IMR-90 (cell line): ENCODE data around the gene NAB2. TPM values are rescaled to one million over a fixed set of nuclear protein-coding genes. Genes with fewer than 3 reads are reported as not detected.

Source experiments
- ATAC-seq: fragments of 200-7000 bp; cut with Tn5 transposase; 2 replicates; pipeline ENCODE4 v1.9.1; 2020; ENCODE audit warnings: low read depth, mild to moderate bottlenecking, moderate library complexity
- BruUV-seq: library from RNA; stranded (reverse); fragments of 400-500 nt; replicated peaks from 2 replicates; lab custom pipeline; 2021; lab: Mats Ljungman, UMichigan
- CTCF ChIA-PET: fragments of 300-600 bp; formaldehyde crosslinking; extraction: SDS; loops from one replicate; lab custom pipeline; 2021; ENCODE audit warnings: antibody characterized with exemption; lab: Yijun Ruan, JAX
- POLR2A ChIA-PET: fragments of 300-600 bp; sonication (Branson Sonifier 250); formaldehyde crosslinking; loops from one replicate; lab custom pipeline; 2022; ENCODE audit warnings: antibody characterized with exemption; ENCODE audit not compliant: unreplicated experiment; lab: Charles Lee
- DNase-seq: peaks from one replicate; pipeline ENCODE4 v3.0.0; 2013
- H2AFZ ChIP-seq: replicated peaks from 2 replicates; pipeline ENCODE3; 2013; ENCODE audit warnings: low read length, mild to moderate bottlenecking; ENCODE audit not compliant: poor library complexity
- H2AK5ac ChIP-seq: 2 replicates; pipeline ENCODE4 v1.6.1; 2013; ENCODE audit warnings: low read depth, low read length, inconsistent platforms
- H2AK9ac ChIP-seq: replicated peaks from 2 replicates; pipeline ENCODE3; 2013; ENCODE audit warnings: mild to moderate bottlenecking, low read depth, low read length, moderate library complexity; ENCODE audit not compliant: poor library complexity
- H2BK120ac ChIP-seq: 2 replicates; pipeline ENCODE4 v1.6.1; 2013; ENCODE audit warnings: low read depth, low read length, inconsistent platforms
- H2BK15ac ChIP-seq: 3 replicates; pipeline ENCODE4 v1.6.1; 2013; ENCODE audit warnings: low read depth, low read length, inconsistent platforms
- H2BK20ac ChIP-seq: 2 replicates; pipeline ENCODE4 v1.6.1; 2013; ENCODE audit warnings: low read depth, mild to moderate bottlenecking, inconsistent platforms, low read length, moderate library complexity
- H2BK5ac ChIP-seq: 2 replicates; pipeline ENCODE4 v1.6.1; 2013; ENCODE audit warnings: mild to moderate bottlenecking, low read depth, low read length, inconsistent platforms; ENCODE audit not compliant: poor library complexity, severe bottlenecking
- H3K14ac ChIP-seq: replicated peaks from 2 replicates; pipeline ENCODE4 v1.6.1; 2013; ENCODE audit warnings: low read depth, low read length, inconsistent platforms
- H3K18ac ChIP-seq: 2 replicates; pipeline ENCODE4 v1.6.1; 2013; ENCODE audit warnings: low read depth, low read length, control low read depth
- H3K23ac ChIP-seq: 2 replicates; pipeline ENCODE4 v1.6.1; 2013; ENCODE audit warnings: low read depth, low read length, inconsistent platforms
- H3K27ac ChIP-seq: 2 replicates; pipeline ENCODE4 v1.5.1; 2013; ENCODE audit warnings: mild to moderate bottlenecking, control low read depth, low read length; ENCODE audit not compliant: insufficient read depth
- H3K27me3 ChIP-seq: 2 replicates; pipeline ENCODE4 v1.6.1; 2013; ENCODE audit warnings: low read length; ENCODE audit not compliant: control insufficient read depth, insufficient read depth
- H3K36me3 ChIP-seq: 2 replicates; pipeline ENCODE4 v1.6.1; 2013; ENCODE audit warnings: low read length, mixed read lengths; ENCODE audit not compliant: control insufficient read depth, insufficient read depth
- H3K4ac ChIP-seq: 2 replicates; pipeline ENCODE4 v1.6.1; 2013; ENCODE audit warnings: low read depth, low read length, inconsistent platforms
- H3K4me1 ChIP-seq: 2 replicates; pipeline ENCODE4 v1.6.1; 2013; ENCODE audit warnings: low read length, mixed read lengths; ENCODE audit not compliant: control insufficient read depth, insufficient read depth
- H3K4me2 ChIP-seq: 2 replicates; pipeline ENCODE4 v1.6.1; 2013; ENCODE audit warnings: low read depth, mild to moderate bottlenecking, control low read depth, low read length, moderate library complexity
- H3K4me3 ChIP-seq: 2 replicates; pipeline ENCODE4 v1.5.1; 2013; ENCODE audit warnings: low read depth, mild to moderate bottlenecking, control low read depth, low read length, moderate library complexity; ENCODE audit not compliant: insufficient read depth
- H3K56ac ChIP-seq: 2 replicates; pipeline ENCODE4 v1.6.1; 2013; ENCODE audit warnings: low read length, inconsistent platforms; ENCODE audit not compliant: insufficient read depth; ENCODE audit errors: extremely low read depth
- H3K79me1 ChIP-seq, 2 experiments: 2 replicates each; pipeline ENCODE4 v1.6.1; 2013; ENCODE audit warnings: low read length in 2 of 2, inconsistent platforms in 1 of 2, low read depth in 1 of 2
- H3K9ac ChIP-seq: 2 replicates; pipeline ENCODE4 v1.6.1; 2013; ENCODE audit warnings: low read depth, low read length, control low read depth
- H3K9me1 ChIP-seq: 2 replicates; pipeline ENCODE4 v1.6.1; 2013; ENCODE audit warnings: low read length, inconsistent platforms; ENCODE audit not compliant: insufficient read depth
- H3K9me3 ChIP-seq: 2 replicates; pipeline ENCODE4 v1.6.1; 2013; ENCODE audit warnings: low read length; ENCODE audit not compliant: control insufficient read depth, insufficient read depth
- H4K20me1 ChIP-seq: 2 replicates; pipeline ENCODE4 v1.6.1; 2013; ENCODE audit warnings: low read length, inconsistent platforms; ENCODE audit not compliant: insufficient read depth
- H4K5ac ChIP-seq: 2 replicates; pipeline ENCODE4 v1.6.1; 2013; ENCODE audit warnings: mild to moderate bottlenecking, low read depth, low read length, control low read depth
- H4K8ac ChIP-seq, 2 experiments: 2 replicates each; pipeline ENCODE4 v1.6.1; 2013; ENCODE audit warnings: low read depth in 2 of 2, low read length in 2 of 2, control low read depth in 1 of 2, inconsistent platforms in 1 of 2
- H4K91ac ChIP-seq: 2 replicates; pipeline ENCODE4 v1.6.1; 2013; ENCODE audit warnings: low read depth, low read length, inconsistent platforms; ENCODE audit not compliant: insufficient read depth
- FOS ChIP-seq: fragments of 150-350 bp; IDR thresholded peaks from 2 replicates; pipeline ENCODE4 v1.6.1; 2016; ENCODE audit warnings: low read depth, low read length
- MAZ ChIP-seq: IDR thresholded peaks from 2 replicates; pipeline ENCODE4 v1.6.1; 2012; ENCODE audit warnings: low read depth, mild to moderate bottlenecking, low read length, improper control_type of control experiment, moderate library complexity, borderline replicate concordance
- MXI1 ChIP-seq: IDR thresholded peaks from 2 replicates; pipeline ENCODE4 v1.6.1; 2012; ENCODE audit warnings: low read depth, mild to moderate bottlenecking, low read length, moderate library complexity, borderline replicate concordance
- POLR2A ChIP-seq: IDR thresholded peaks from 2 replicates; pipeline ENCODE4 v1.6.1; 2012; ENCODE audit warnings: mild to moderate bottlenecking, low read depth, low read length
- WGBS, 2 experiments: methylation state at CpG; one replicate each; pipeline versions ENCODE4 v1.1.5 to v1.1.7; 2013; ENCODE audit warnings: missing lambda C conversion rate in 2 of 2; ENCODE audit not compliant: insufficient read length in 1 of 2; ENCODE audit errors: extremely low coverage in 2 of 2; 5-methylcytosine and 5-hydroxymethylcytosine counted together
- dilution Hi-C: fragments of 300-500 bp; cut with HindIII; formaldehyde crosslinking; loops from one replicate; pipeline ENCODE4 v1.14.3; 2018; ENCODE audit warnings: low sequenced_read_pairs; ENCODE audit not compliant: unreplicated experiment
- in situ Hi-C: fragments of 300-500 bp; cut with MboI; formaldehyde crosslinking; loops from 3 replicates; pipeline ENCODE4 v1.14.3; 2019; ENCODE audit warnings: low sequenced_read_pairs, inconsistent platforms, mixed read lengths
- intact Hi-C: fragments of 100-400 bp; cut with micrococcal nuclease; formaldehyde crosslinking; loops from 2 replicates; pipeline ENCODE4 v1.10.0; 2022
- polyA plus RNA-seq, 3 experiments: library from polyadenylated mRNA; depleted of rRNA; stranded (reverse); fragments of >200 nt; gene quantifications; 2 replicates each; pipeline ENCODE4 v1.2.3, GENCODE V29; 2012; ENCODE audit warnings: low replicate concordance in 1 of 3
- total RNA-seq: library from RNA; depleted of rRNA; stranded (reverse); fragments of >200 nt; gene quantifications from 2 replicates; pipeline ENCODE4 v1.2.3, GENCODE V29; 2012
- TF ChIP-seq, protein P1 (sequence below): conservative IDR thresholded peaks from 2 replicates; pipeline ENCODE4 v1.5.1; 2012; ENCODE audit warnings: mild to moderate bottlenecking, low read depth, low read length, improper control_type of control experiment
- TF ChIP-seq, protein P2 (sequence below): fragments of 150-350 bp; IDR thresholded peaks from 2 replicates; pipeline ENCODE4 v1.6.1; 2016; ENCODE audit warnings: low read depth, mild to moderate bottlenecking, low read length, moderate library complexity, borderline replicate concordance

NAB2 gene
- total and polyA plus RNA-seq, 2 of the 4 experiments (the other 2 are of a cell fraction), result 65.1 to 68.8 TPM

DNA sequence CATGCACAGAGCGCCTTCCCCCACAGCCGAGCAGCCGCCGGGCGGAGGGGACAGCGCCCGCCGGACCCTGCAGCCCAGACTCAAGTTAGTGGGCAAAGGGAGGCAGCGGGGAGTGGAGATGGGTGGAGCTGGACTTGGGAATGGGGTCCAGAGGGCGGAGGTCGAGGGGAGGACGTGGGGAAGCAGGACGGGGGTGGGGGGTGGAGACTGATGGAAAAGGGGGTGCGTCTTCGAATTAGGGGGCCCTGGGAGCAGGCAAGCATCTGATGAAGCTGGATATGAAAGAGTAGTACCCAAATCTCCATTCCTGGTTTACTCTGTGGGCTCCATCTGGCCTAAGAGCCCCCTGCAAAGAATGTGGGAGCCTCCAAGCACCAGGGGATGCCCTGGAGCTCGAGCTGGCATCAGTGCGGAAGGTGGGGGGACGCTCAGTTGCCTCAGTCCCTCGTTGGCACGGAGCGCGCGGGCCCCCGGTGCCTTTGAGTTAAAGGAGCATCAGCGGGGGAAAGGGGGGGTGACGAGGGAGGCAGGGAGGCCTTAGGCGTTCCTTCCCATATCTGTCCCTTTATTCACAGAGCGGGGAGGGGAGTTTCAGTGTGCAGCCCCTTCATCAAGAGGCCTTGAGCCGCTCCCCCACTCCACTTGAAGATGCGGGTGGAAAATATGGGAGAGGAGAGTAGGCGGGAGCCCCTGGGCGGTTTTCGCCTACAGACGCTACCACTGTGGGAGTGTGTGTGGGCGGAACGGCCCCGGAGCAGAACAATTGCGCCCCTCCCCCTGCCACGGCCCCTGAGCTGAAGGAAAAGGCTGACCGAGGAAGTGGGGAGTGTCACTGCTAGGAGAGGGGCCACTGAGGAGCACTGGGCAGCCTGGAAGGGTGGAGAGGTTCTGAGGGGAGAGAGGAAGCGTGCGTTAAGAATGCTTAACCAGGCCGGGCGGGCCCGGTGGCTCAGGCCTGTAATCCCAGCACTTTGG, 644 bp downstream of the NAB2 start:
- peaks cover 51% of the 10 kb centered on the region for H4K20me1 ChIP-seq
- peak overlapping the region; percentile 99 for H2BK5ac ChIP-seq
- H3K9me3 ChIP-seq, result no peaks in the 10 kb centered on the region
- H2BK15ac ChIP-seq, result no peak overlapping the region; the same call in 2 of the 3 replicates
- H3K56ac ChIP-seq, result peak overlapping the region; percentile 98
- H3K27ac ChIP-seq, result peak overlapping the region; percentile 99
- WGBS, 2 experiments, result 0% methylated on average over 6 of the region's 45 CpGs; no CpG with 5 or more reads in 1 of the 2 experiments
- peaks cover 6% of the 10 kb centered on the region for H3K9me1 ChIP-seq
- no TSS peak for BruUV-seq
- H2BK120ac ChIP-seq, result peak overlapping the region; percentile 79
- H3K4me2 ChIP-seq, result peak overlapping the region; percentile 77
- peak overlapping the region; percentile 100 for H2AK9ac ChIP-seq
- in situ Hi-C loops (no loop called here), intact Hi-C loops (loop anchor here (2.0 kb wide), 1 partner anchor 17 kb away; no protein-coding TSS in a partner anchor), dilution Hi-C loops (no loop called here)
- peak overlapping the region; percentile 100 for H3K9ac ChIP-seq
- H3K4me1 ChIP-seq, result peaks cover 38% of the 10 kb centered on the region
- peaks cover 37% of the 10 kb centered on the region for H3K36me3 ChIP-seq
- H3K27me3 ChIP-seq, result no peaks in the 10 kb centered on the region
- H2AFZ ChIP-seq, result peak overlapping the region; percentile 86
- H4K8ac ChIP-seq, result peak overlapping the region; percentile 71 to 81; a peak in 3 of 4 replicates
- peak; percentile 0; the same call in 1 of the 2 replicates for ATAC-seq
- peak; percentile 51 for DNase-seq
- peak overlapping the region; percentile 75 for H3K18ac ChIP-seq
- peak overlapping the region; percentile 93 for H2AK5ac ChIP-seq
- 0 out of 2 replicates have a peak, but pooled peaks have one; percentile 15 for TF ChIP-seq MAZ
- TF ChIP-seq FOS, result no peak
- TF ChIP-seq, protein P1, sequence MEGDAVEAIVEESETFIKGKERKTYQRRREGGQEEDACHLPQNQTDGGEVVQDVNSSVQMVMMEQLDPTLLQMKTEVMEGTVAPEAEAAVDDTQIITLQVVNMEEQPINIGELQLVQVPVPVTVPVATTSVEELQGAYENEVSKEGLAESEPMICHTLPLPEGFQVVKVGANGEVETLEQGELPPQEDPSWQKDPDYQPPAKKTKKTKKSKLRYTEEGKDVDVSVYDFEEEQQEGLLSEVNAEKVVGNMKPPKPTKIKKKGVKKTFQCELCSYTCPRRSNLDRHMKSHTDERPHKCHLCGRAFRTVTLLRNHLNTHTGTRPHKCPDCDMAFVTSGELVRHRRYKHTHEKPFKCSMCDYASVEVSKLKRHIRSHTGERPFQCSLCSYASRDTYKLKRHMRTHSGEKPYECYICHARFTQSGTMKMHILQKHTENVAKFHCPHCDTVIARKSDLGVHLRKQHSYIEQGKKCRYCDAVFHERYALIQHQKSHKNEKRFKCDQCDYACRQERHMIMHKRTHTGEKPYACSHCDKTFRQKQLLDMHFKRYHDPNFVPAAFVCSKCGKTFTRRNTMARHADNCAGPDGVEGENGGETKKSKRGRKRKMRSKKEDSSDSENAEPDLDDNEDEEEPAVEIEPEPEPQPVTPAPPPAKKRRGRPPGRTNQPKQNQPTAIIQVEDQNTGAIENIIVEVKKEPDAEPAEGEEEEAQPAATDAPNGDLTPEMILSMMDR, result no peak
- TF ChIP-seq, protein P2, sequence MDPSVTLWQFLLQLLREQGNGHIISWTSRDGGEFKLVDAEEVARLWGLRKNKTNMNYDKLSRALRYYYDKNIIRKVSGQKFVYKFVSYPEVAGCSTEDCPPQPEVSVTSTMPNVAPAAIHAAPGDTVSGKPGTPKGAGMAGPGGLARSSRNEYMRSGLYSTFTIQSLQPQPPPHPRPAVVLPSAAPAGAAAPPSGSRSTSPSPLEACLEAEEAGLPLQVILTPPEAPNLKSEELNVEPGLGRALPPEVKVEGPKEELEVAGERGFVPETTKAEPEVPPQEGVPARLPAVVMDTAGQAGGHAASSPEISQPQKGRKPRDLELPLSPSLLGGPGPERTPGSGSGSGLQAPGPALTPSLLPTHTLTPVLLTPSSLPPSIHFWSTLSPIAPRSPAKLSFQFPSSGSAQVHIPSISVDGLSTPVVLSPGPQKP, result no peak
- no peak; the same call in none of the 2 replicates for TF ChIP-seq POLR2A
- no peak; the same call in 1 of the 2 replicates for TF ChIP-seq MXI1
- peak overlapping the region; percentile 85 for H4K5ac ChIP-seq
- H3K79me1 ChIP-seq, result peaks cover 9 to 53% of the 10 kb centered on the region in 2 experiments
- H3K4ac ChIP-seq, result peak overlapping the region; percentile 99
- H4K91ac ChIP-seq, result peak overlapping the region; percentile 93
- ChIA-PET CTCF (no interaction called here), POLR2A (interaction anchor here (1.1 to 1.7 kb wide), 2 partner anchors 10 to 22 kb away, joined by 4 to 8 read pairs; partner anchors contain the start of gene STAT6)
- H3K14ac ChIP-seq, result peak overlapping the region; percentile 99
- H3K4me3 ChIP-seq, result peak overlapping the region; percentile 98
- peak overlapping the region; percentile 90 for H3K23ac ChIP-seq
- H2BK20ac ChIP-seq, result no peak overlapping the region
